Inflammatory macrophage (primary cell): Measurements from ENCODE around the gene SNTB2.

Experiments used
- DNase-seq, 2 donors: peaks; one replicate each; pipeline ENCODE4 v3.0.0-alpha.2; 2020 to 2022

Gene SNTB2

DNA sequence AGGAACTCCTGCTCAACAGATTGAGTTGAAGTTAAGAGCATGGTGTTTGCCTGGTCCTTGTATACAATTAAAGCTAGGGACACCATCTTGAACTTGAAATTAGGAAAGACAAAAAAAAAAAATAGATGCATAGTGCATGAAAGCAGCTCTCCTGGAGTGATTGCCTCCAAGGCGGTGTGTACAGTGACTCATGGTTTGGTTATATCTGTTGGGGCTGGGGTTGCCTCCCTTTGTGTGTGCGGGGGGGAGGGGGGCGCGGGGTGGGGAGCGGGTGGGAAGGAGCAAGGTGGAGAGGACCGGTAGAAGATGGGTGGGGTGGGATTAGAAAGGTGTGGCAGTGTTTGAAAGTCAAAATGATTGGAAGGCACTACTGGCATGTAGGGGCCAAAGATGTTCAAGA lies 161.3 kb downstream of the SNTB2 start:
- no peak for DNase-seq

GRCh38 chr16:69349536-69349935 lies 162.6 kb downstream of the SNTB2 start:
- no peak for DNase-seq

DNA sequence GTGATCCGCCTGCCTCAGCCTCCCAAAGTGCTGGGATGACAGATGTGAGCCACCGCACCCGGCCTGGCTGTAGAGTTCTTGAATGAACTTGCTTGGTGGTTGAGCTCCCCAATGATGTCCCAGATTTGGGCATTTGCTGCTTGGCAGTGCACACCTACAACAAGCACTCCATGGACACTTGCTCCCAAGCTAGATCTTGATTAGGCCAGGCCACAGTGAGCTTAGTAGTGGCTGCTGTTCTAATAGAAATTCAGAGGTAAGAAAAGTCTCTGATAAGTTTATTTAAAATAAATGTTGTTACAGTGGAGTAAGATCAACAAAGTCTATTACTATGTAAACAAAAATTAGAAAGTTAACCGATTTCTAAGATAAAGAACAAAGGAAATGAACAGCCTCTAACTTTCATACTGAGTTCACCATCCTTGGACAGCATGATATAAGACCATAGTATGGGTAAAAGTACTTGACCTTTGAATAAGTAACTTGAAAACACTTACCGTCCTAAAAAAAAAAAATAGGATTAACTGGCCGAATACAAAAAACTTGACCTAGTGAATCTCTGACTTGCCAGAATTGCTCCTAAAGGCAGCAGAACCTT lies 163.7 kb downstream of the SNTB2 start:
- no peak for DNase-seq

DNA sequence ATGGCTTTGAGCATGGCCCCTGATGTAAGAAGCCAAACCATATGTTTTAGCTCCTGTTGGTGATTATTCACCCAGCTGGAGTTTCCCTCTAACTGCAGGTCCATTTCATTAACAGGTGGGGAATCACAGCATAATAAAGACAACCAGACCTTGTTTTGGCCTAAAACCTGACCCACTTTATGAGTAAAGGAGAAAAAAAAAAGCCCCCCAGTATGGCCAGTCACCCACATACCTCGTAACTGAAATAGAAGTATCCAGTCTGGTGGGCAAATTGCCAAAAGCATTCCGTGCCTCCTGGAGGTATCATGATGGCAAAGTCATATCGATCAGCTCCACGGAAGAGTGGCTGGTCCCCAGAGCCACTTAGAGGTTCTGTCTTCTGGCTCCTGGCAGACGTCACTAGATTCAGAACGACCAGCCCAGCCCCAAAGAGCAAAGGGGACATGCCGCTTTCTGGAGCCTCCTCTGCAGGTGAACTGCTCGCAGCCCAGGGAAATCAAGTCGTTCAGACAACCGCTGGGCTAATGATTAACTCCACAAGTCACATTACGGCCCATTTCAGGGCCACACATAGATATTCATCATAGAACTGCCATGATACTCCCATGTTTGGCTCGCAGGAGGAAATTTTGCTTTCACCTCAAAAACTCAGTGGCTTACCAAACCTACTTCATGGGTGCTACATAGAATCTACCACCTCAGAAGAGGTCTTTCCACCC lies 164.5 kb downstream of the SNTB2 start, which contains the start of gene TMED6:
TSS of gene TMED6 (minus strand) at position 478 of the 719 bp plus-strand sequence. CDS start at position 445, 33 bp downstream.
- DNase-seq, result no peak
